Adipose tissue (tissue), 3 donors: ENCODE data around the gene GRK2. TPM values are rescaled to one million over a fixed set of nuclear protein-coding genes. Genes with fewer than 3 reads are reported as not detected.

Source experiments
- H3K27ac ChIP-seq: one replicate; pipeline ENCODE4 v1.5.1; 2013; ENCODE audit warnings: low read depth, low read length
- WGBS, 3 donors: extraction: QIAGEN DNeasy Blood & Tissue Kit; methylation state at CpG; one replicate each; pipeline ENCODE4 v1.1.7; 2013; 5-methylcytosine and 5-hydroxymethylcytosine counted together
- polyA plus RNA-seq, 3 donors: library from polyadenylated mRNA; stranded (reverse); fragments of 200-250 nt; gene quantifications; one replicate each; pipeline ENCODE4 v1.2.3, GENCODE V29; 2013
- donor health status: healthy with polysubstance abuse.
- donor health status: Bipolar disorder and iron deficiency.
- donor health status: healthy.

GRK2 gene
- polyA plus RNA-seq, 3 donors, result 26.8 to 70.1 (median 50.6) TPM

DNA sequence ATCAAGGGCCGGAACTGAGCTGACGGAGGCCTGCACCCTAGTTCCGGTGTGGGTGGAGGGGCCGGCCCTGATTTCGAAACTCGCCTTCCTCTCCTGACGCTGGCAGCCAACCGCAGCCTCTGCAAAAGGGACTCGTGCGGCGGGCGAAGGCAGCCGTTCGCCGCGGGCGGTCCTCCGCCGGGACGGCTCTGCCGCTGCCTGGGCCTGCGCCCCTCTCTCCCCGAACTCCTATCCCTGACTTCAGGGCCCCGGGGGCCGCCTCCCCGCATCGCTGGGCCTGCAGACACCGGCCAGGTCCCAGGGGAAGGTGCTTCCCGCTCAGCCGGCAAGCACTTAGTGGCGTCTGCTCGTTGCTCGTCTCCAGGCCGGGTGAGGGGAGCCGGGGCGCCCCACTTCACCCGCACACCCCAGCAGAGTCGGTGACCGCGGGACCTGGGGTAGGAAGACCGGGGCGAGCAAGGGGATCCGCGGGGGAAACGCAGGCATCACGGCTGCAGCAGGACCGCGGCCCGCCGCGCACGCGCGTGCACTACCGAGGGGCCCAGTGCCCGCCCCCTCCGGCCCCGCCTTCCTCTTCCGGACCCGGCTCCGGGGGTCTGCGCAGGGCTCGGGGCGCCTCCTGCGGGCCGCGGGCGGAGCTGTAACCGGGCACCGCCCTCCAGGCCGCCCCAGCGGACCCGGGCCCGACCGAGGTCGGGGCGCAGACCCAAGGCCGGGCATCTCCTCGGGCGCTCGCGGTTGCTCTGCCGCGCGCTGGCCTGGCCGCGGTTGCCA is 22.4 kb downstream of the GRK2 start:
- WGBS, 3 donors, result 0 to 1% (median 0%) methylated on average over 53 to 87 of the region's 87 CpGs
- H3K27ac ChIP-seq, result peak overlapping the region; percentile 94

DNA sequence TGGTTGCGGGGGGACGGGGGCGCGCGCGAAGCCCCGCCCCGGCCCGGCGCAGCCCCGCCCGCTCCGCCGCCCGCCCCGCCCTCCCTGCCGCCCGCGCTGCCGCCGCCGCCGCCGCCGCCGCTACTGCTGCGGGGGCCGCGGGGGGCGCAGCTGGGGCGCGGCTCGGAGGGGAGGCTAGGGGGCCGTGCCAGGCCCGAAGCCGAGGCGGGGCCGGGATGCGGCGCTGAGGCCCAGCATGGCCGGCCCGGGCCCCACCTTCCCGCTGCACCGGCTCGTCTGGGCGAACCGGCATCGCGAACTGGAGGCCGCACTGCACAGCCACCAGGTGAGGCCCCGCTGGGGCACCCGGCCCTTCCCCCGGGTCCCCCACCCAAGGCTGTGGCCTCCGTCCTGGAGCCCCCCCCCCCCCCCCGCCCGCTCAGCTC is 23.0 kb downstream of the GRK2 start, which contains the start of gene ANKRD13D:
ANKRD13D (plus strand) TSS at position 78 of the 425 bp plus-strand sequence; CDS start at position 236, 158 bp downstream.
- peak within 1 kb of the TSS; percentile 94 for H3K27ac ChIP-seq
- WGBS, 3 donors, result 0 to 1% (median 1%) methylated on average over 20 to 44 of the region's 56 CpGs

DNA sequence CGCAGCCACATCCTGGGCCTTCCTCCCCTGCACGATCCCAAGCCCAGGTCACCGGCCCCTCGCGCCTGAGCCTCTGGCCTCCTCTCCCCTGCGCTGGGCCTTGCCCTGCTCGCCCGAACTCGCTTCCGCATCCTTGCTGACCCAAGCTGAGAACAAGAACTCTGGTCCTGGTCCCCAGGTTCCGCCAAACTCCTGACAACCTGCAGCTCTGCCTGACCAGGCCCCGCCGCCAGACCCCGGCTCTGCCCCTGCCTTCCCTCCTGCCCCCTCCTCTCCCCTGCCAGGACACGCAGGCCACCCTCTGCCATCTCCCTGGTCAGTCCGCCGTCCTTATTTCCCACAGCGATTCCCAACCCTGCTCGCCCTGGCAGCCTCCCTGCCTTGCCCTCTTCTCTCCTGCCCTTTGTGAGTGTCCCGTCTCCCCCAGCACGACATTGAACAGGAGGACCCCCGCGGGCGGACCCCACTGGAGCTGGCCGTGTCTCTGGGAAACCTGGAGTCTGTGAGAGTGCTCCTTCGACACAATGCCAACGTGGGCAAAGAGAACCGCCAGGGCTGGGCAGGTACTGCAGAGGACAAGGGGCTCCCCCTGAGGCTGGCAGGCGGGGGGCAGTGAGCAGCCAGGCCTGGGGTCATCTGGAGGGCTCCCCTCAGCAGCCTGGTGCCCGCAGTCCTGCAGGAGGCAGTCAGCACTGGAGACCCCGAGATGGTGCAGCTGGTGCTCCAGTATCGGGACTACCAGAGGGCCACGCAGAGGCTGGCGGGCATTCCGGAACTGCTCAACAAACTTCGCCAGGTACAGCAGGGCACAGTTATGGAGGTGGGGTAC is 23.6 kb downstream of the GRK2 start:
- 29 to 32% (median 30%) methylated on average over 33 to 36 of the region's 36 CpGs for WGBS, 3 donors

DNA sequence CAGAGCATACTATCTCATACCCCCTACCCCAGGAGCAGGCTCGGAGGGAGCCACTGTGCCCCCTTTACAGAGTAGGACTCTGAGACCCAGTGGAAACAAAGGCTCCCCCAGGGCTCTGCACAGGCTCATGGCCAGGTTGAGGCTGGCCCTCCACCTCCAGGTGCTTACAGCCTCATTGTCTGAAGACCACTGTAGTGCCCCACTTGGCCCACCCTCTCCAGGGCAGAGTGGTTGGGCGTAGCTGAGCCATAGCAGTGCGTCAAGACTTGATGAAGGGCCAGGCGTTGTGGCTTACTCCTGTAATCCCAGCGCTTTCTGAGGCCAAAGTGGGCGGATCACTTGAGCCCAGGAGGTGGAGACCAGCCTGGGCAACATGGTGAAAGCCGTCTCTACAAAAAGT is 24.5 kb downstream of the GRK2 start:
- WGBS, 3 donors, result 71 to 89% (median 78%) methylated on average over 7 of the region's 7 CpGs

More for the DNA sequence above, 23.6 kb downstream of the GRK2 start:
- H3K27ac ChIP-seq, result no peak overlapping the region

DNA sequence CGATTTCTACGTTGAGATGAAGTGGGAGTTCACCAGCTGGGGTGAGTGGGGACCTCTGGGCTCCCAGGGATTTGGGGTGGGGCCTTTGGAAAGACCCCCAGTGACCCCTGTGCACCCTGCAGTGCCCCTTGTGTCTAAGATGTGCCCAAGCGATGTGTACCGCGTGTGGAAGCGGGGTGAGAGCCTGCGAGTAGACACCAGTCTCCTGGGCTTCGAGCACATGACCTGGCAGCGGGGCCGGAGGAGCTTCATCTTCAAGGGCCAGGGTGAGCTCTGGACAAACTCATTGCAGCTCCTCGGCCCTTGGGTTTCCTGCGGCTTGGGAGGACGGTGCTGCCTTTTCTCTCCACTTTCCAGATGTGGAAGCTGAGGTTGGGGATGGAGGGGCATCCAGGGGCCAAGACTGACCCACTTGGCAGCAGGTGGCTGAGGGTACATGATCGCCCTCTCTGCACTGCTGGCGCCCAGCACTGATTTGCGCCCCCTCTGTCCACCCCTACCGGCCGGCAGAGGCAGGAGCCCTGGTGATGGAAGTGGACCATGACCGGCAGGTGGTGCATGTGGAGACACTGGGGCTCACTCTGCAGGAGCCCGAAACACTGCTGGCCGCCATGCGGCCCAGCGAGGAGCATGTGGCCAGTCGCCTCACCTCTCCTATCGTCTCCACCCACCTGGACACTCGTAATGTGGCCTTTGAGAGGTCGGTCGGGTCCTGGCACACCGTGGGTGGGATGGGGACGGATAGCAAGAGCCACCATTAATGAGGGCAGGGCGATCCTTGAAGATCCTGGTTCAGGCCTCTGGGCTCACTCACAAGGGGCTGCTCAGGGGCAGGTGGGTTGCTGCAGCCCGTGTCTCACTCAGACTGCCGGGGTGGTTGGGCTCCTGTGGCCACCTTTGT is 25.5 kb downstream of the GRK2 start:
- 87 to 93% (median 91%) methylated on average over 33 of the region's 33 CpGs for WGBS, 3 donors
- H3K27ac ChIP-seq, result no peak overlapping the region

More for the DNA sequence above, 24.5 kb downstream of the GRK2 start:
- no peak overlapping the region for H3K27ac ChIP-seq

DNA sequence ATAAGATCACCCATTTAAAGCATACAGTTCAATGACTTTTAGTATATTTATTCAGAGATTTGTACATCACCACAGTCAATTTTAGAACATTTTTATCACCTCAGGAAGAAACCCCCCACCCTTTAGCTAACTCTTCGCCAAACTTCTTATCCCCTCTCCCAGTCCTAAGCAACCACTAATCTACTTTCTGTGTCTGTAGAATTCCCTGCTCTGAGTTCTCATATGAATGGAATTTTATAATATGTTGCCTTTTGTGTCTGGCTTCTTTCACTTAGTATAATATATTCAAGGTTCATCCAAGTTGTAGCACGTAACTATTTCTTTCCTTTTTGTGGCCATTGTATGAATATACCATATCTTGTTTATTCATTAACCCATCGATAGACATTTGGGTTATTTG is 26.4 kb downstream of the GRK2 start:
- no peak overlapping the region for H3K27ac ChIP-seq
- WGBS, 3 donors, result 56 to 60% (median 60%) methylated on average over 3 of the region's 3 CpGs

DNA sequence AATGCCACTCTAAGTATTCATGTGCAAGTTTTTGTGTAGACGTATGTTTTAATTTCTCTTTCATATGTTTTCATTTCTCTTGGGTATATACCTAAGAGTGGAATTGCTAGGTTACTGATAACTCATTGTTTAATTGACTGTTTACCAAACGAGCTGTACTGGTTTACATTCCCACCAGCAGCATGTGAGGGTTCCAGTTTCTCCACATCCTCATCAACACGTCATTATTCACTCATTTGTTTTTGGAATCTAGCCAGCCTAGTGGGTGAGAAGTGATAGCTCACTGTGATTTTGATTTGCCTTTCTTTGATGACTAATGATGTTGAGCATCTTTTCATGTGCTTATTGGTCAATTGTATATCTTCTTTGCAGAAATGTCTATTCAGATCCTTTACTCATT is 26.8 kb downstream of the GRK2 start:
- 41 to 47% (median 46%) methylated on average over 3 of the region's 3 CpGs for WGBS, 3 donors
- no peak overlapping the region for H3K27ac ChIP-seq

DNA sequence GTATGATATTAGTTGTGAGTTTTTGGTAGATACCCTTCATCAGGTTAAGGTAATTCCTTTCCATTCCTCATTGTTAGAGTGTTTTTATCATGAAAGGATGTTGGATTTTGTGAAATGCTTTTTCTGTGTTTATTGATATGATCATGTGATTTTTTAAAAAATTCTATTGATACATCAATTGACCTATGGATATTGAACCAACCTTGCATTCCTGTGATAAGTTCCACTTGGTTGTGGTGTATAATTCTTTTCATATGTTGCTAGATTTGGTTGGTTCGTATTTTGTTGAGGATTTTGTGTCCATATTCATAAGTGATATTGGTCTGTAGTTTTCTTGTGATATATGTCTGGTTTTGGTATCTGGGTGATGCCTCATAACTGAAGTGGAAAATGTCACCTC is 29.6 kb downstream of the GRK2 start:
- 96 to 100% (median 97%) methylated on average over 1 of the region's 1 CpG for WGBS, 3 donors
- no peak overlapping the region for H3K27ac ChIP-seq

DNA sequence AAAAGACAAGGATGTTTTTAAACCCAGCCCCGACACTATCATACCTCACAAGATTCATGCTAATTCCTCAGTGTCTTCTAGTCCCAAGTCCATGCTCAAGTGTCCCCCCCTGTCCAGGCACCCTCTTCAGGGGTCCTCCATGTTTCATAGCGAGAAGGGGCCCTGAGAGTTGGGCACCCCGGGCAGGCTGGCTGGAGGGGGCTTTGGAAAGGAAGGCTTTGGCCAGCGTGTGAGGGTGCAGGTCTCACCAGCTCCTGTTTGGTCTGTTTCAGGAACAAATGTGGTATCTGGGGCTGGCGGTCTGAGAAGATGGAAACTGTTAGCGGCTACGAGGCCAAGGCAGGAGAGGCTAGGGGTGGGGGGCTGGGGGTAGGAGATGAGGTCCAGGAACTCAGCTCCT is 32.5 kb downstream of the GRK2 start:
- no peak overlapping the region for H3K27ac ChIP-seq
- 93 to 97% (median 94%) methylated on average over 7 of the region's 7 CpGs for WGBS, 3 donors

DNA sequence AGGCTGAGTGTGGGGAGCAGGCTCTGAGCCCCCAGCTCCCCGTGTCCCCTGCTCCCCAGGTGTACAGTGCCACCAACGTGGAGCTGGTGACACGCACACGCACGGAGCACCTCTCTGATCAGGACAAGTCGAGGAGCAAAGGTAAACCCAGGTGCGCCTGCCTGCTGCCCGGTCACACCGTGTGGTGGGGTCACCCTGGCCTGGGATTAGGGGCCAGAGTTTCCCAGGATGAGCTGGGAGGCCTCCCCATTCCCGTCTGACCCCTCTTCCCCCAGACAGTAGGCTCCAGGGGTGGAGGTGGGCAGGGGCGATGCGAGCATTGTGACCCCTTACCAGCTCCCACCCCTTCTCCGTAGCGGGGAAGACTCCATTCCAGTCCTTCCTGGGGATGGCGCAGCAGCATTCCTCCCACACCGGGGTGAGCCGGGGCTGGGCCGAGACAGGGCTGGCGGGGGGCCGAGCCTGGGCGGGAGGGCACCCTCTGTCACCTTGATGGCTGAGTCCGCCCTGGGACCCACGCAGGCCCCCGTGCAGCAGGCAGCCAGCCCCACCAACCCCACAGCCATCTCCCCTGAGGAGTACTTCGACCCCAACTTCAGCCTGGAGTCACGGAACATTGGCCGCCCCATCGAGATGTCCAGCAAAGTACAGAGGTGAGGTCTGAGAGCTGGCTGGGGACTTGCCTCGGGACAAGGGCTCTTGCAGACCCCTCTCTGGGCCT is 33.4 kb downstream of the GRK2 start:
- H3K27ac ChIP-seq, result no peak overlapping the region
- WGBS, 3 donors, result 93 to 94% (median 94%) methylated on average over 26 to 29 of the region's 29 CpGs

DNA sequence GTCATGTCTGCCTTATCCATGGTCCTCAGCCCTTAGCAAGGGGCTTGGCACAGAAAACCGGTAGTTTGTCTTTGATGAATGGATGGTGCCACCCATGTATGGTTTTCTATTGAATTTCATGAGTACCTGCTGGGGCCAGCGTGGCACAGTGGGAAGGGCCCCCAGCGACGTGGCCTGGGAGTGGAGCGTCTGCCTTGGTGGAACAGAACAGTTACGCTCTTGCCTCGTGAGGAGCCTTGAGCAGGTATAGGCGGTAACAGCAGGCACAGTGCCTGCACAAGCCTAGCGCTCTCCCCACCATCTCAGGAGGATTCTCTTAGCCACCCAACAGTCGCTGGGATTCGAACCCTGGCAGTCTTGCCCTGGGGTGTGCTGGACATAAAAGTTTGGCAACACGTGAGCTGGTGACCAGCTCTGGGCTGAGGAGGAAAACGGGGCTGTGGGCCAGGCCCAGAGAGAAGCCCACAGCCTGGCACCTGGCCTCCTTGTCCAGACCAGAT is 34.0 kb downstream of the GRK2 start:
- 93 to 97% (median 93%) methylated on average over 13 of the region's 13 CpGs for WGBS, 3 donors
- H3K27ac ChIP-seq, result no peak overlapping the region

DNA sequence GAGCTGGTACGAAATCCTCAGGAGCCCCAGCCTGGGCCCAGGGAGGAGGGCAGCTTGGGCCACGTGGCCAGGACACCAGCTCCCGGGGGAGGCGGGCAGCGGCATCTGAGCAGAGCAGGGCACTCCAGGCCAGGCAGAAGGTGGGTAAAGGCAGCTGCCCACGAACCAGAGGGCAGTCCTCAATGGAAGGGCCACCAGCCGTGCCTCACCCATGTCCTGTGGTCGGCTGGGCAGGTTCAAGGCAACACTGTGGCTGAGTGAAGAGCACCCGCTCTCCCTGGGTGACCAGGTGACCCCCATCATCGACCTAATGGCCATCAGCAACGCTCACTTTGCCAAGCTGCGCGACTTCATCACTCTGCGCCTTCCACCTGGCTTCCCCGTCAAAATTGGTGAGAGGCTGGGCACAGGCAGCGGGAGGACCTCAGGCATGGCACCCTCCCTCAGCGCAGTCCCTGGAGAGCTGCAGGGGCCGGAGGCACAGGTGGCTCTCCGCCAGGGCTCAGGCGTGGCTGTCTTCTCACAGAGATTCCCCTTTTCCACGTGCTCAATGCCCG is 34.6 kb downstream of the GRK2 start:
- 88 to 92% (median 90%) methylated on average over 22 of the region's 22 CpGs for WGBS, 3 donors
- no peak overlapping the region for H3K27ac ChIP-seq

DNA sequence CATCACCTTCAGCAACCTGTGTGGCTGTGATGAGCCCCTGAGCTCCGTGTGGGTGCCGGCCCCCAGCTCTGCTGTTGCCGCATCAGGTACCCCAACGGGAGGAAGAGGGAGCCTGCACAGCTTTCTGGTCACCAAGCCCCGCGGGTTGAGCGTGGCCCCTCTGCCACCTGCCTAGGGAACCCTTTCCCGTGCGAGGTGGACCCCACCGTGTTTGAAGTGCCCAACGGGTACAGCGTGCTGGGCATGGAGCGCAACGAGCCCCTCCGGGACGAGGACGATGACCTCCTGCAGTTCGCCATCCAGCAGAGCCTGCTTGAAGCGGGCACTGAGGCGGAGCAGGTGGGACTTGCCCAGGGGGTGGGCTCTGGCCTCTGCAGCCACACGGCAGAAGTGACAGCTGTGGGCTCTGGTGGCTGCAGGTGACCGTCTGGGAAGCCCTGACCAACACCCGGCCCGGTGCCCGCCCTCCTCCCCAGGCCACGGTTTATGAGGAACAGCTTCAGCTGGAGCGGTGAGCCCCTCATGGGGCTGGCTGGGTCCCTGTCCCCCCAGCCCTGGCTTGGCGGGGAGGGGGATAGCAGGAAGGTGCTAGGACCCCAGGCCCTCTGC is 35.1 kb downstream of the GRK2 start:
- 87 to 93% (median 90%) methylated on average over 28 of the region's 28 CpGs for WGBS, 3 donors
- H3K27ac ChIP-seq, result no peak overlapping the region

DNA sequence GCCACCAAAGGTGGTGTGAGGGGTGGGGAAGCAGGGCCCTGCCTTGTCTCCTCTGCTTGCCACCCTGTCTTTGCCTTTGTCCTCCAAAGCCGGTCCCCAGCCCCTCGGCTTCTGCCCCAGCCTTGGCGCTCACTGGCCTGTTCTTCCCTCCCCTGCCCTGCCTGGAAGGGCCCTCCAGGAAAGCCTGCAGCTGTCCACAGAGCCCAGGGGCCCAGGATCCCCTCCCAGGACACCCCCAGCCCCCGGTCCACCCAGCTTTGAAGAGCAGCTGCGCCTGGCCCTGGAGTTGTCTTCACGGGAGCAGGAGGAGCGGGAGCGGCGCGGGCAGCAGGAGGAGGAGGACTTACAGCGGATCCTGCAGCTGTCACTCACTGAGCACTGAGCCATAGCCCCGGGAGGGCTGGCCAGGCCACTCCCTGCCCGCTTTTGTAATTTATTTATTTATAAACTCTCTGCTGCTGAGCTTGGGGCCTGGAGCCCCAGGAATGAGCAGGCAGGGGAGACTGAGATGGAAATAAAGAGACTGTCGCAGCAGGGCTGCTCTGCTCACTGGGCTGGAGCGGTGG is 35.8 kb downstream of the GRK2 start:
- WGBS, 3 donors, result 42 to 57% (median 52%) methylated on average over 15 of the region's 15 CpGs
- no peak overlapping the region for H3K27ac ChIP-seq

DNA sequence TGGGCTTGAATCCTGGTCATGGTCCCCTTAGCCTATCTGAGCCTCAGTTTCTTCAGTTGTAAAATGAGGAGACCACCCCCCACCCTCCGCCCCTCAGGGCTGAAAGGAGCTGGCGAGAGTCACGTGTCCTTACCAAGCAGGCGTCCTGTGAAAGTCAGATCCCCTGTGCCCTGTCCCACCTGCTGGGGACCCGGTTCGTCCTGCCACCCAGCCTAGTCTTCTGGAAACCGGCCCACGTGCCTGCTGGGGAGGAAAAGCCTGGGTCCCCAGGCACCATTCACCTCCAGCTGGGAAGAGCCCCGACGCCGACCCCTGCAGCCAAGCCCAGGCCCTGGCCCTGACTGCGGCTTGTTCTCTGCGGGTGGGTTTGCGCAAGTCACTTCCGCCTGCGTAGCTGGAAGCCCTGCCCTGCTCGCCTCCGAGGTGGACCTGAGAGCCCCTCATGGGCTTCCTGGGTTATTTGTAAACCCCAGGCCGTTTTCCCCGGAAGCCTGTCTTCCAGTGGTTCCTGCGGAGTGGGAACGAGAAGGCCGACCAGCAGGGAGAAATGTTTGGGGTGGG is 36.4 kb downstream of the GRK2 start:
- 10 to 20% (median 15%) methylated on average over 20 to 23 of the region's 23 CpGs for WGBS, 3 donors

DNA sequence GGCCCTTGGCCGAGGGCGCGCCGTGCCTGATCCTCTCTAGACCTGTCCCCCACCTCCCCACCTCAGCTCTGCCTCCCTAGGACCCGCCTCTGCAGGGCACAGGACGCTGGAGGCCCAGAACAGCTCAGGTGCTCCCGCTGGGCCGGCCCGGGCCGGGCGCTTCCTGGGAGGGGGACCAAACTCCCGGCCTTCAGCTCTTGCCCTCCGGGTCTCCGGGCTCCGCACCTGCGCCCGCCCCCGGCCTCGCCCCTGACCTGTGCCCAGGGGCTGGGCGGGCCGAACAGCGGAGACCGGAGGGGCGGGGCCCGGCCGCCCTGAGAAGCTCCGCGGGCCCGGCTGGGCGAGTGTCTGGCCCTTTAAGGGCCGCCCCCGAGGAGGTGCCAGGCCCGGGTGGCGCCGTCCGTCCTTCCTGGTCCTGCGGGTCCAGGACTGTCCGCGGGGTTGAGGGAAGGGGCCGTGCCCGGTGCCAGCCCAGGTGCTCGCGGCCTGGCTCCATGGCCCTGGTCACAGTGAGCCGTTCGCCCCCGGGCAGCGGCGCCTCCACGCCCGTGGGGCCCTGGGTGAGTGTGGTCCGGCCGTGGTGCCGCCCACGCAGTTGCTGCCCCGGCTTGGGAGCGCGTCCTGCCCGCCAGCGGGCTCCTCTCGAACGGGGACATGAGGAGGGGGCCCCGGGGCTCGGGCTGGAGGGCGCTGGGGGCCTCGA is 37.0 kb downstream of the GRK2 start, which contains the start of gene SSH3:
SSH3 (plus strand) TSS at position 399 of the 703 bp plus-strand sequence; CDS start at position 495, 96 bp downstream.
- H3K27ac ChIP-seq, result peak within 1 kb of the TSS; percentile 49
- WGBS, 3 donors, result 0 to 1% (median 1%) methylated on average over 53 to 65 of the region's 65 CpGs

More for the DNA sequence above, 36.4 kb downstream of the GRK2 start:
- no peak overlapping the region for H3K27ac ChIP-seq
